GM10266 (cell line): ENCODE measurements around the gene IGFBP5.

Source experiments
- DNase-seq: peaks from one replicate; pipeline ENCODE4 v3.0.0; 2012; ENCODE audit errors: extremely low spot score
- TF ChIP-seq, protein P1 (sequence below): IDR thresholded peaks from 2 replicates; pipeline ENCODE4 v1.5.1; 2012; ENCODE audit warnings: mild to moderate bottlenecking, low read depth; ENCODE audit not compliant: control insufficient read depth, insufficient read depth; ENCODE audit errors: missing control alignments

The IGFBP5 gene

DNA sequence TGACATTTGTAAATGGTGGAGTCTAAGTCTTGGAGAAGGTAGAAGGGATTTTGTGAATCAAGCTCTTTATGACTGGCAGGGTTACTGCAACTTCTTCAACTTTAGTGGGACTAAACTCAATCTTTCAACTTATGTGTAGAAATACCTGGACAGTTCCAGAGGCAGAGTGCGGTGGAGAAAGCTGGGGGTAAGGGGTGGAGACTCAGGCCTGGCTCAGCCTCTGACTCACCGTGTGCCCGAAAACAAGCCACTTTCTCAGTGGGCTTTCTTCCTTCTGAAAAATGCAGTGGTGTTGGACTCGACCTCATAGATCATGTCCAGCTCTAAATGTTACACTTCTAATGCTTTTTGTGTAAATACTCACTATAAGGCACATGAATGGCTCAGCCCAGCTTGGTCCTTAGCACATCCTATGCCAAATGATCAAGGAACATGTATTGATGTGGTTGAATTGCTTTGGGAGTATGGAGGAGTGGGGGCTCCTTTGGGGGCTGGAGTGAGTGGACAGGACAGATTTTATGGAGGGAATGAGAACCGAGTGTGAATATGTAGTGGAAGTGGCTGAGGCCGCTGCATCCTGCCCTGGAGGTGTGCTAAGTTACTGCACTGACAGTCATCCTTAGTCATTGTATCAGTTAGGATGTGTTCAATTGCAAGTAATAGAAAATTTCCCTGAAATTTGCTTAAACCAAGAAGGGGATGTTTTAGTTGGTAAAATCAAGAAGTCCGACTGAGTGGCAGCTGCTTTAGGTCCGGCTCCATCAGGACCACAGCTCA, 32.2 kb upstream of the IGFBP5 start:
- TF ChIP-seq, protein P1, sequence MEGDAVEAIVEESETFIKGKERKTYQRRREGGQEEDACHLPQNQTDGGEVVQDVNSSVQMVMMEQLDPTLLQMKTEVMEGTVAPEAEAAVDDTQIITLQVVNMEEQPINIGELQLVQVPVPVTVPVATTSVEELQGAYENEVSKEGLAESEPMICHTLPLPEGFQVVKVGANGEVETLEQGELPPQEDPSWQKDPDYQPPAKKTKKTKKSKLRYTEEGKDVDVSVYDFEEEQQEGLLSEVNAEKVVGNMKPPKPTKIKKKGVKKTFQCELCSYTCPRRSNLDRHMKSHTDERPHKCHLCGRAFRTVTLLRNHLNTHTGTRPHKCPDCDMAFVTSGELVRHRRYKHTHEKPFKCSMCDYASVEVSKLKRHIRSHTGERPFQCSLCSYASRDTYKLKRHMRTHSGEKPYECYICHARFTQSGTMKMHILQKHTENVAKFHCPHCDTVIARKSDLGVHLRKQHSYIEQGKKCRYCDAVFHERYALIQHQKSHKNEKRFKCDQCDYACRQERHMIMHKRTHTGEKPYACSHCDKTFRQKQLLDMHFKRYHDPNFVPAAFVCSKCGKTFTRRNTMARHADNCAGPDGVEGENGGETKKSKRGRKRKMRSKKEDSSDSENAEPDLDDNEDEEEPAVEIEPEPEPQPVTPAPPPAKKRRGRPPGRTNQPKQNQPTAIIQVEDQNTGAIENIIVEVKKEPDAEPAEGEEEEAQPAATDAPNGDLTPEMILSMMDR = no peak
- DNase-seq = no peak

DNA sequence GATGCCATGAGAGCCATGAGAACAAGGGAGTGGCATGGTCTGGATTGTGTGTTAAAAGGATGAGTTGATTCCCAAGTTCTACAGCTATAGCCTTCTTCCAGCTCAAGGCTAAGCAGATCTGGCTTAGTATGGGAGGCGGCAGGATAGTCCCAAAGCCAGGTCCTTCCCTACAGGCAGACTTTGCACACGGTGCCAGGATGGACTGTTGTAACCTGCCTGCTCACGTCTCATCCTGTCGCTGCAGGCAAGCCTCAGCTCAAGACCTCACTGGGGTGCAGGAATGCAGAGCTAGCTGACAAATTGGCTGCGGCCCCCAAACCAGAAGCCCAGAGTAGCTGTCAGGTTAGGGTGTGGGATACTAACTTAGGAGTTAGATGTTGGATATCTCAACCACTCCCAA, 28.8 kb upstream of the IGFBP5 start:
- no peak for DNase-seq
- TF ChIP-seq, protein P1 = no peak

DNA sequence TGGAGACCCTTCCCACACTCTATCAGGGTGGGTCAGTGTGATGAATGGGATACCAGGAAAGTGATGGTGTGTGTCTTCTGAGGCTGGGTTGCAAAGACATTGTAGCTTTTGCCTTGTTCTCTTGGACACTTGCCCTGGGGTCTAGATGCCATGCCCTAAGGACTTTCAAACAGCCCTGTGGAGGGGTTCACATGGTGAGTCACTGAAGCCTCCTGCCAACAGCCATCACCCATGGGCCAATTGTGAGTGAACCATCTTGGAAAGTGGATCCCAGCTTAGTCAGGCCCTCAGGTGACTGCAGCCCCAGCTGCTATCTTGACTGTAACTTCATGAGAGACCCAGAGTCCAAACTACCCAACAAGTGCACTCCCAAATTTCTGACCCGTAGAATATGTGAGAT, 25.8 kb upstream of the IGFBP5 start:
- DNase-seq = no peak
- TF ChIP-seq, protein P1 = no peak

DNA sequence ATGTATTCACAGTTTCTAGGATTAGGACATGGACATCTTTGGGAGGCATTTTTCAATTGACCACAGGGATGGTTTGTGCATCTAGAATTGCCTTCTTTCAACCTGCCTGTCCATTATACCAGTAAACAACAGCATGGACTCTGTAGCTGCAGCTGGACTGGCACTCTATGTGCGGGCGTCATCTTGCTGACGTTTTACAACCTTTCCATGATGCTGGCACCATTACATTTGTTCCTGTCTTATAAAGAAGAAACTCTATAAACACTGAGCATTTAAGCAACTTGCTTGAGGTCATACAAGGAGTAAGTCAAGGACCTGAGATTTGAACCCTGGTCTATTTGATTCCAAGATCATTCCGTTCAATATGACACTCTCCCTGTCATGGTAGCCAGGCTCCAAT, 25.4 kb upstream of the IGFBP5 start:
- no peak for DNase-seq
- TF ChIP-seq, protein P1 = no peak

DNA sequence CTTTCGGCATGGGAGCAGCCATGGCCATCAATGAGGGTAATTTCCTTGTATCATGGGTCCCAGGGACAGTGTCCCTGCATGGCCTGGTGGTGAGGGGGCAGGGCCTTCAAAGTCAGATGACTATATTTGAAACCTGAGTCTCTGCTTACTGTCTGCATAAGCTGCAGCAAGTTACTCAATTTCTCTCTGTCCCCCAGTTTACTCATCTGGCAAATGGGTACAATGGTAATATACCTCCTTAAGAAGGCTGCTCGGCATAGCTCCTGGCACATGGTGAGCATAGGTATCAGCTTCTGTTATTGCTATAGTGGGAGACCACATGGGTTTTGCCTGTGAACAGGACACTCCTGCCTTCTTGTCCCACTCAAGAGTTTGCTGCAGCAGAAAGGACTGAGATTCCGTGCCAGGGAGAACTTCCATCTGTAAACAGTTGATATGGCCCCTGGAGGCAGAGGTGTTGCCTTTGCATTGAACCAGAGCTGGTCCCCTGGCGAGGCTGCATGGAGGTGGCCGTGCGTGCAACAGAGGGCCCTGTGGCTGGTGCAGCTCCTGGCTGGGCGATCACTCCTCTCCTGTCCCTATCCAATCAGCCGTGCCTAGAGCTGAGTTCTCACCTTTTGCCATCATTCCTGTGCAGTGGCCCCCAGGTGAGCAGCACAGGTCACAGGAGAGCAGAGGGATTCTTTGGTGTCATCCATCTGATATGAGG, 22.7 kb upstream of the IGFBP5 start:
- no peak for DNase-seq
- TF ChIP-seq, protein P1 = no peak

- DNase-seq = no peak
- TF ChIP-seq, protein P1 = no peak
Measured at GRCh38 chr2:216717491-216717901, 22.1 kb upstream of the IGFBP5 start.

GRCh38 chr2:216716109-216716508, 20.8 kb upstream of the IGFBP5 start:
- TF ChIP-seq, protein P1 = no peak
- DNase-seq = no peak
